Naive thymus-derived CD8-positive, alpha-beta T cell (primary cell): ENCODE measurements around the gene WNK2. TPM values are rescaled to one million over a fixed set of nuclear protein-coding genes. Genes with fewer than 3 reads are reported as not detected.

Experiments
- ATAC-seq, 2 donors: fragments of 150-1000 bp; cut with Tn5 transposase in 1 of 2; sonication (Bioruptor Pico), chemical (Tn5 transposase) in 1 of 2; 1 replicate in 1 of 2; 2 replicates in 1 of 2; pipeline ENCODE4 v1.10.0; 2021; ENCODE audit warnings: mild to moderate bottlenecking in 2 of 2, moderate library complexity in 2 of 2
- POLR2A ChIA-PET: fragments of 350-600 bp; sonication (Branson Sonifier 250); formaldehyde crosslinking; loops from one replicate; lab custom pipeline; 2021; ENCODE audit warnings: antibody characterized with exemption; lab: Charles Lee
- DNase-seq, 10 donors: peaks; one replicate each; pipeline versions ENCODE4 v3.0.0 to v3.0.0-alpha.2; 2020 to 2022
- H3K27ac Mint-ChIP-seq, 10 donors: one replicate each; pipeline ENCODE4 v1.8.0; 2020 to 2022; ENCODE audit warnings: mild to moderate bottlenecking in 10 of 10, mixed read lengths in 10 of 10, moderate library complexity in 4 of 10, inconsistent platforms in 1 of 10
- H3K27me3 Mint-ChIP-seq, 5 donors: one replicate each; pipeline ENCODE4 v1.8.0; 2021 to 2022; ENCODE audit warnings: mixed read lengths in 5 of 5
- H3K36me3 Mint-ChIP-seq, 3 donors: one replicate each; pipeline ENCODE4 v1.8.0; 2020 to 2022; ENCODE audit warnings: mixed read lengths in 3 of 3, mild to moderate bottlenecking in 2 of 3, inconsistent platforms in 1 of 3
- H3K4me1 Mint-ChIP-seq, 4 donors: one replicate each; pipeline ENCODE4 v1.8.0; 2021 to 2022; ENCODE audit warnings: mixed read lengths in 4 of 4
- H3K4me3 Mint-ChIP-seq, 10 donors: one replicate each; pipeline ENCODE4 v1.8.0; 2020 to 2022; ENCODE audit warnings: mild to moderate bottlenecking in 10 of 10, mixed read lengths in 10 of 10, moderate library complexity in 6 of 10, inconsistent platforms in 1 of 10
- H3K9me3 Mint-ChIP-seq, 9 donors: one replicate each; pipeline ENCODE4 v1.8.0; 2020 to 2022; ENCODE audit warnings: mixed read lengths in 9 of 9, mild to moderate bottlenecking in 3 of 9, inconsistent platforms in 1 of 9, moderate library complexity in 1 of 9
- polyA plus RNA-seq, 3 donors: library from polyadenylated mRNA; unstranded; fragments of 300-500 nt; fragmentation: Illumina TruSeq; gene quantifications; one replicate each; pipeline ENCODE4 v1.2.3, GENCODE V29; 2021
- total RNA-seq, 8 experiments: library from RNA in 2 of 8; stranded (reverse) in 2 of 8; gene quantifications; one replicate each; pipeline ENCODE4 v1.2.3 and lab custom pipeline; 2021 to 2026

Gene WNK2
- total and polyA plus RNA-seq, 5 experiments from 2014 or later: 0.27 TPM; not detected in 4

- Mint-ChIP-seq H3K27me3 (peaks cover 8 to 54% (median 29%) of the 10 kb centered on the region in 5 donors), H3K4me3 (peak overlapping the region in 1 of 10 donors; percentile 20), H3K9me3 (no peaks in the 10 kb centered on the region), H3K4me1 (peaks cover 2 to 12% (median 9%) of the 10 kb centered on the region in 4 donors), H3K36me3 (no peaks in the 10 kb centered on the region), H3K27ac (peak overlapping the region in 1 of 10 donors; percentile 13)
- POLR2A ChIA-PET: interaction anchor here (1.3 kb wide), 1 partner anchor 48 kb away, joined by 3 read pairs; the partner anchor contains the start of gene NINJ1
- ATAC-seq: no peak
- DNase-seq: no peak
Measured at GRCh38 chr9:93181672-93182435, 2.1 kb upstream of the WNK2 start.

GRCh38 chr9:93182572-93182971 lies 1.4 kb upstream of the WNK2 start:
- ATAC-seq (no peak), DNase-seq (no peak)
- H3K9me3 Mint-ChIP-seq: no peaks in the 10 kb centered on the region
- peaks cover 8 to 57% (median 32%) of the 10 kb centered on the region in 5 donors for H3K27me3 Mint-ChIP-seq
- H3K4me3 Mint-ChIP-seq: peak overlapping the region in 6 of 10 donors; percentile 19 to 78 (median 64)
- no peaks in the 10 kb centered on the region for H3K36me3 Mint-ChIP-seq
- peaks cover 4 to 12% (median 9%) of the 10 kb centered on the region in 4 donors for H3K4me1 Mint-ChIP-seq
- POLR2A ChIA-PET: no interaction called here
- peak overlapping the region in 1 of 10 donors; percentile 49 for H3K27ac Mint-ChIP-seq

GRCh38 chr9:93183131-93183662 lies 742 bp upstream of the WNK2 start:
- H3K4me1 Mint-ChIP-seq: peaks cover 4 to 12% (median 9%) of the 10 kb centered on the region in 4 donors
- no peak for ATAC-seq
- POLR2A ChIA-PET: no interaction called here
- peak overlapping the region in 1 of 10 donors; percentile 83 for H3K27ac Mint-ChIP-seq
- H3K9me3 Mint-ChIP-seq: no peaks in the 10 kb centered on the region
- H3K4me3 Mint-ChIP-seq: peak overlapping the region; percentile 61 to 85 (median 76)
- H3K36me3 Mint-ChIP-seq: no peaks in the 10 kb centered on the region
- DNase-seq: no peak
- H3K27me3 Mint-ChIP-seq: peaks cover 8 to 58% (median 32%) of the 10 kb centered on the region in 5 donors

- Mint-ChIP-seq H3K4me3 (peak overlapping the region; percentile 36 to 85 (median 70)), H3K9me3 (no peaks in the 10 kb centered on the region), H3K4me1 (peaks cover 4 to 12% (median 9%) of the 10 kb centered on the region in 4 donors), H3K36me3 (no peaks in the 10 kb centered on the region), H3K27me3 (peaks cover 8 to 54% (median 32%) of the 10 kb centered on the region in 5 donors), H3K27ac (no peak overlapping the region)
- POLR2A ChIA-PET: no interaction called here
- DNase-seq: peak in 5 of 10 donors; percentile 7 to 23 (median 17)
- peak; percentile 49 to 56 for ATAC-seq
Measured at GRCh38 chr9:93184432-93185265, 710 bp downstream of the WNK2 start.

GRCh38 chr9:93185266-93186214 lies 1.6 kb downstream of the WNK2 start:
- Mint-ChIP-seq H3K4me1 (peaks cover 4 to 12% (median 9%) of the 10 kb centered on the region in 4 donors), H3K9me3 (no peaks in the 10 kb centered on the region), H3K4me3 (peak overlapping the region; percentile 31 to 81 (median 58)), H3K27me3 (peaks cover 8 to 46% (median 24%) of the 10 kb centered on the region in 5 donors), H3K36me3 (no peaks in the 10 kb centered on the region), H3K27ac (peak overlapping the region in 1 of 10 donors; percentile 59)
- DNase-seq: no peak
- POLR2A ChIA-PET: no interaction called here
- no peak for ATAC-seq

- Mint-ChIP-seq H3K4me3 (peak overlapping the region in 7 of 10 donors; percentile 24 to 73 (median 52)), H3K36me3 (no peaks in the 10 kb centered on the region), H3K27me3 (peaks cover 6 to 38% (median 17%) of the 10 kb centered on the region in 5 donors), H3K9me3 (no peaks in the 10 kb centered on the region), H3K4me1 (peaks cover 4 to 12% (median 8%) of the 10 kb centered on the region in 4 donors), H3K27ac (no peak overlapping the region)
- POLR2A ChIA-PET: no interaction called here
- ATAC-seq (no peak), DNase-seq (no peak)
Measured at GRCh38 chr9:93186215-93186945, 2.4 kb downstream of the WNK2 start.

GRCh38 chr9:93187047-93187446 lies 3.1 kb downstream of the WNK2 start:
- Mint-ChIP-seq H3K4me3 (peak overlapping the region in 2 of 10 donors; percentile 7 to 20), H3K4me1 (peaks cover 4 to 12% (median 8%) of the 10 kb centered on the region in 4 donors), H3K27ac (no peak overlapping the region), H3K27me3 (peaks cover 6 to 32% (median 12%) of the 10 kb centered on the region in 5 donors), H3K36me3 (no peaks in the 10 kb centered on the region), H3K9me3 (no peaks in the 10 kb centered on the region)
- ATAC-seq (no peak), DNase-seq (no peak)
- POLR2A ChIA-PET: no interaction called here

GRCh38 chr9:93187574-93187973 lies 3.6 kb downstream of the WNK2 start:
- no peak for DNase-seq
- Mint-ChIP-seq H3K4me1 (peaks cover 4 to 11% (median 8%) of the 10 kb centered on the region in 4 donors), H3K27ac (no peak overlapping the region), H3K36me3 (no peaks in the 10 kb centered on the region), H3K4me3 (peak overlapping the region in 1 of 10 donors; percentile 29), H3K27me3 (peaks cover 5 to 28% (median 12%) of the 10 kb centered on the region in 5 donors), H3K9me3 (no peaks in the 10 kb centered on the region)
- POLR2A ChIA-PET: no interaction called here
- no peak for ATAC-seq

- ATAC-seq (no peak), DNase-seq (peak in 1 of 10 donors; percentile 19)
- Mint-ChIP-seq H3K9me3 (no peaks in the 10 kb centered on the region), H3K36me3 (no peaks in the 10 kb centered on the region), H3K4me1 (peaks cover 0 to 1% (median under 1%) of the 10 kb centered on the region in 4 donors), H3K27ac (no peak overlapping the region), H3K4me3 (peak overlapping the region in 1 of 10 donors; percentile 41), H3K27me3 (peaks cover 0 to 16% (median 6%) of the 10 kb centered on the region in 5 donors)
- POLR2A ChIA-PET: no interaction called here
Measured at GRCh38 chr9:93188426-93189368, 4.8 kb downstream of the WNK2 start.

- POLR2A ChIA-PET: no interaction called here
- peaks cover 0 to 13% (median 6%) of the 10 kb centered on the region in 5 donors for H3K27me3 Mint-ChIP-seq
- DNase-seq: peak in 1 of 10 donors; percentile 38
- H3K4me3 Mint-ChIP-seq: no peak overlapping the region
- peaks cover 0 to 1% (median 0%) of the 10 kb centered on the region in 4 donors for H3K4me1 Mint-ChIP-seq
- H3K27ac Mint-ChIP-seq: peak overlapping the region in 1 of 10 donors; percentile 67
- H3K36me3 Mint-ChIP-seq: no peaks in the 10 kb centered on the region
- no peaks in the 10 kb centered on the region for H3K9me3 Mint-ChIP-seq
- no peak for ATAC-seq
Measured at GRCh38 chr9:93189369-93190132, 5.6 kb downstream of the WNK2 start.
